A673 (cell line): ENCODE measurements around the gene CCDC148.

Source experiments
- EZH2 ChIP-seq: fragments of 200-600 bp; sonication (generic); IDR thresholded peaks from 2 replicates; pipeline ENCODE4 v1.6.1; 2017; ENCODE audit warnings: borderline replicate concordance, low read depth, mild to moderate bottlenecking, mixed read lengths, antibody characterized with exemption, low read length; ENCODE audit not compliant: poor library complexity, severe bottlenecking
- TF ChIP-seq, protein P1 (sequence below): fragments of 300-800, 200-600 bp; sonication (generic); conservative IDR thresholded peaks from 2 replicates; pipeline ENCODE4 v1.5.1; 2017; ENCODE audit warnings: low read depth, mild to moderate bottlenecking, antibody characterized with exemption, low read length, moderate library complexity, mixed read lengths

- TF ChIP-seq, protein P1, sequence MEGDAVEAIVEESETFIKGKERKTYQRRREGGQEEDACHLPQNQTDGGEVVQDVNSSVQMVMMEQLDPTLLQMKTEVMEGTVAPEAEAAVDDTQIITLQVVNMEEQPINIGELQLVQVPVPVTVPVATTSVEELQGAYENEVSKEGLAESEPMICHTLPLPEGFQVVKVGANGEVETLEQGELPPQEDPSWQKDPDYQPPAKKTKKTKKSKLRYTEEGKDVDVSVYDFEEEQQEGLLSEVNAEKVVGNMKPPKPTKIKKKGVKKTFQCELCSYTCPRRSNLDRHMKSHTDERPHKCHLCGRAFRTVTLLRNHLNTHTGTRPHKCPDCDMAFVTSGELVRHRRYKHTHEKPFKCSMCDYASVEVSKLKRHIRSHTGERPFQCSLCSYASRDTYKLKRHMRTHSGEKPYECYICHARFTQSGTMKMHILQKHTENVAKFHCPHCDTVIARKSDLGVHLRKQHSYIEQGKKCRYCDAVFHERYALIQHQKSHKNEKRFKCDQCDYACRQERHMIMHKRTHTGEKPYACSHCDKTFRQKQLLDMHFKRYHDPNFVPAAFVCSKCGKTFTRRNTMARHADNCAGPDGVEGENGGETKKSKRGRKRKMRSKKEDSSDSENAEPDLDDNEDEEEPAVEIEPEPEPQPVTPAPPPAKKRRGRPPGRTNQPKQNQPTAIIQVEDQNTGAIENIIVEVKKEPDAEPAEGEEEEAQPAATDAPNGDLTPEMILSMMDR: no peak
- no peak for TF ChIP-seq EZH2
Observed at GRCh38 chr2:158172719-158173118, 283.8 kb downstream of the CCDC148 start.
